HepG2 (cell line): ENCODE data around the gene TMIGD3. TPM values are rescaled to one million over a fixed set of nuclear protein-coding genes. Genes with fewer than 3 reads are reported as not detected.
A peak's percentile ranks its signal among the peaks of the same experiment; 100 is the strongest.

Experiments used
- ATAC-seq: fragments of 200-7000 bp; cut with Tn5 transposase; 3 replicates; pipeline ENCODE4 v1.9.1; 2020; ENCODE audit warnings: mild to moderate bottlenecking, moderate library complexity
- BruUV-seq: library from RNA; stranded (reverse); fragments of 400-500 nt; replicated peaks from 2 replicates; lab custom pipeline; 2021; lab: Mats Ljungman, UMichigan
- CTCF ChIA-PET: fragments of 300-600 bp; formaldehyde crosslinking; extraction: SDS; loops from one replicate; lab custom pipeline; 2021; ENCODE audit warnings: low total read pairs, inconsistent platforms, low intra/inter-chr PET ratio; lab: Yijun Ruan, JAX
- POLR2A ChIA-PET: fragments of 350-600 bp; sonication (Branson Sonifier 250); formaldehyde crosslinking; loops from one replicate; lab custom pipeline; 2020; ENCODE audit warnings: antibody characterized with exemption, inconsistent platforms; lab: Yijun Ruan, JAX
- DNase-seq: peaks from one replicate; pipeline ENCODE4 v3.0.0-alpha.2; 2015; ENCODE audit warnings: low spot score
- FAIRE-seq: peaks from 3 replicates; lab custom pipeline; 2011; peaks lifted over from hg19 to GRCh38; lab: Jason Lieb, UNC
- H2AFZ ChIP-seq: one replicate; pipeline ENCODE4 v1.6.1; 2011; ENCODE audit warnings: low read length, inconsistent platforms
- H3K27ac ChIP-seq: fragments of 300-600 bp; 3 replicates; pipeline ENCODE4 v1.8.0; 2011; ENCODE audit warnings: mixed run types, mild to moderate bottlenecking, mixed read lengths, low read length, inconsistent platforms; ENCODE audit not compliant: insufficient read depth; ENCODE audit errors: extremely low read length
- H3K27me3 ChIP-seq, 2 experiments: fragments of 200-600 bp in 1 of 2; 2 replicates in 1 of 2; 3 replicates in 1 of 2; pipeline versions ENCODE4 v1.6.0 to v1.8.0; 2011; ENCODE audit warnings: low read length in 2 of 2, mild to moderate bottlenecking in 2 of 2, moderate library complexity in 2 of 2, inconsistent platforms in 1 of 2; ENCODE audit not compliant: insufficient read depth in 2 of 2, control insufficient read depth in 1 of 2
- H3K36me3 ChIP-seq, 2 experiments: fragments of 200-600 bp in 1 of 2; replicated peaks in 1 of 2; 2 replicates in 1 of 2; 3 replicates in 1 of 2; pipeline versions ENCODE4 v1.5.1 to v1.8.0; 2011; ENCODE audit warnings: low read length in 2 of 2, inconsistent platforms in 1 of 2; ENCODE audit not compliant: insufficient read depth in 2 of 2, control insufficient read depth in 1 of 2
- H3K4me1 ChIP-seq: 2 replicates; pipeline ENCODE4 v1.5.1; 2012; ENCODE audit warnings: low read length, inconsistent platforms; ENCODE audit not compliant: insufficient read depth
- H3K4me2 ChIP-seq: 2 replicates; pipeline ENCODE4 v1.6.0; 2011; ENCODE audit warnings: low read depth, low read length, inconsistent platforms
- H3K4me3 ChIP-seq, 3 experiments: fragments of 200-600 bp in 1 of 3; sonication (generic), shearing (Covaris generic) in 1 of 3; replicated peaks in 1 of 3; 2 replicates each; pipeline ENCODE4 v1.5.1; 2011 to 2016; ENCODE audit warnings: low read length in 3 of 3, inconsistent platforms in 2 of 3, low read depth in 2 of 3, mild to moderate bottlenecking in 2 of 3, control low read depth in 1 of 3, mixed read lengths in 1 of 3; ENCODE audit not compliant: insufficient read depth in 1 of 3
- H3K79me2 ChIP-seq: one replicate; pipeline ENCODE4 v1.6.1; 2011; ENCODE audit warnings: low read length, inconsistent platforms; ENCODE audit not compliant: insufficient read depth
- H3K9ac ChIP-seq: 2 replicates; pipeline ENCODE4 v1.6.0; 2011; ENCODE audit warnings: mild to moderate bottlenecking, low read depth, low read length, inconsistent platforms; ENCODE audit not compliant: insufficient read depth
- H3K9me3 ChIP-seq: 2 replicates; pipeline ENCODE4 v1.5.1; 2012; ENCODE audit warnings: mild to moderate bottlenecking, low read length
- H4K20me1 ChIP-seq: 2 replicates; pipeline ENCODE4 v1.6.0; 2011; ENCODE audit warnings: inconsistent platforms, mild to moderate bottlenecking, low read length, moderate library complexity; ENCODE audit not compliant: insufficient read depth
- ARNT ChIP-seq: fragments of 450-650 bp; IDR thresholded peaks from 2 replicates; pipeline ENCODE4 v1.6.1; 2017
- FOSL2 ChIP-seq: sonication (generic); formaldehyde crosslinking; IDR thresholded peaks from 2 replicates; pipeline ENCODE4 v1.4.0; 2020; ENCODE audit warnings: missing genetic modification reagents
- MLLT10 ChIP-seq: sonication (generic); formaldehyde crosslinking; IDR thresholded peaks from 2 replicates; pipeline ENCODE4 v1.4.0; 2020; ENCODE audit warnings: missing genetic modification reagents
- NR1H2 ChIP-seq: sonication (generic); formaldehyde crosslinking; IDR thresholded peaks from 2 replicates; pipeline ENCODE4 v1.8.1; 2022; ENCODE audit warnings: low read depth, missing genetic modification reagents, borderline replicate concordance
- THAP7 ChIP-seq: sonication (generic); formaldehyde crosslinking; IDR thresholded peaks from 2 replicates; pipeline ENCODE4 v1.8.1; 2023; ENCODE audit warnings: mild to moderate bottlenecking, missing genetic modification reagents
- ZBTB40 ChIP-seq, 2 experiments: fragments of 450-650 bp in 1 of 2; sonication (generic) in 1 of 2; formaldehyde crosslinking in 1 of 2; IDR thresholded peaks; 2 replicates each; pipeline versions ENCODE4 v1.6.1 to v1.8.0; 2016 to 2022; ENCODE audit warnings: antibody characterized with exemption in 1 of 2, mild to moderate bottlenecking in 1 of 2, missing genetic modification reagents in 1 of 2
- ZNF329 ChIP-seq: sonication (generic); formaldehyde crosslinking; IDR thresholded peaks from 2 replicates; pipeline ENCODE4 v1.9.0; 2021; ENCODE audit warnings: low read depth, mild to moderate bottlenecking, missing genetic modification reagents
- ZSCAN22 ChIP-seq: sonication (generic); formaldehyde crosslinking; IDR thresholded peaks from 2 replicates; pipeline ENCODE4 v1.4.0; 2020; ENCODE audit warnings: mild to moderate bottlenecking, missing genetic modification reagents
- WGBS: methylation state at CpG from one replicate; pipeline ENCODE4 v1.1.6; 2017; ENCODE audit warnings: low lambda C conversion rate; 5-methylcytosine and 5-hydroxymethylcytosine counted together
- in situ Hi-C: cut with HindIII; loops from 2 replicates; pipeline ENCODE4 v1.10.0; 2017; ENCODE audit warnings: low pct_unique_long_range_greater_than_20kb; ENCODE audit not compliant: extremely low pct_ligation_motif_present
- intact Hi-C: fragments of 100-400 bp; cut with micrococcal nuclease; formaldehyde crosslinking; loops from one replicate; pipeline ENCODE4 v1.10.0; 2022; ENCODE audit not compliant: unreplicated experiment
- polyA plus RNA-seq, 8 experiments: library from polyadenylated mRNA; depleted of rRNA in 3 of 8; stranded (reverse) in 7 of 8; unstranded in 1 of 8; fragments of >200 nt; fragmentation: Illumina TruSeq in 4 of 8; extraction: Trizol in 4 of 8; gene quantifications; 2 replicates each; pipeline versions ENCODE4 v1.2.1 to v1.2.3, GENCODE V29; 2011 to 2016; ENCODE audit warnings: low read depth in 4 of 8, missing spikeins in 1 of 8, mixed read lengths in 1 of 8; ENCODE audit not compliant: insufficient read depth in 1 of 8
- total RNA-seq, 5 experiments: library from RNA; depleted of rRNA; stranded (reverse); fragments of >200 nt; fragmentation: Illumina TruSeq; extraction: Trizol; gene quantifications; 2 replicates each; pipeline ENCODE4 v1.2.3, GENCODE V29; 2016; ENCODE audit warnings: low read depth in 1 of 5

Gene TMIGD3
- total and polyA plus RNA-seq, 2 of the 13 experiments (the other 11 are each of a cell fraction or from before 2014, with no cell fraction given) = not detected

- Histone ChIP-seq H2AFZ (no peak overlapping the region), H3K4me1 (peaks cover 26% of the 10 kb centered on the region), H3K27me3 (no peaks in the 10 kb centered on the region), H3K36me3 (no peaks in the 10 kb centered on the region), H3K9me3 (no peaks in the 10 kb centered on the region), H3K27ac (no peak overlapping the region), H3K4me3 (no peak overlapping the region), H3K9ac (no peak overlapping the region), H4K20me1 (no peaks in the 10 kb centered on the region), H3K79me2 (no peaks in the 10 kb centered on the region), H3K4me2 (no peak overlapping the region)
- no peak for FAIRE-seq
- ChIA-PET POLR2A (interaction anchor here (1.0 kb wide), 1 partner anchor 17 kb away, joined by 3 read pairs; no protein-coding TSS in a partner anchor), CTCF (no interaction called here)
- no TSS peak for BruUV-seq
- no peak for TF ChIP-seq ZNF329 (CRISPR knock-in tag)
- 91% methylated on average over 14 of the region's 14 CpGs for WGBS
- no peak for DNase-seq
- no peak for ATAC-seq
- in situ Hi-C loops = no loop called here
- intact Hi-C loops = no loop called here
Measured at GRCh38 chr1:111542187-111542586, 38.8 kb upstream of the TMIGD3 start.

GRCh38 chr1:111541721-111542120 lies 38.3 kb upstream of the TMIGD3 start:
- BruUV-seq = no TSS peak
- POLR2A ChIA-PET = interaction anchor here (1.0 kb wide), 1 partner anchor 18 kb away, joined by 3 read pairs; no protein-coding TSS in a partner anchor
- Histone ChIP-seq H3K9me3 (no peaks in the 10 kb centered on the region), H3K36me3 (no peaks in the 10 kb centered on the region), H3K27me3 (no peaks in the 10 kb centered on the region), H2AFZ (no peak overlapping the region), H3K4me2 (no peak overlapping the region), H4K20me1 (no peaks in the 10 kb centered on the region), H3K79me2 (no peaks in the 10 kb centered on the region), H3K9ac (no peak overlapping the region), H3K4me3 (no peak overlapping the region), H3K4me1 (peaks cover 31% of the 10 kb centered on the region), H3K27ac (no peak overlapping the region)
- FAIRE-seq = no peak
- in situ Hi-C loops = no loop called here
- TF ChIP-seq MLLT10 (CRISPR knock-in tag) = no peak
- TF ChIP-seq ARNT = no peak
- TF ChIP-seq NR1H2 (CRISPR knock-in tag) = no peak
- TF ChIP-seq ZSCAN22 (CRISPR knock-in tag) = no peak
- TF ChIP-seq ZBTB40 (IDR thresholded peaks at IDR 0.05) = no peak
- TF ChIP-seq ZBTB40 (CRISPR knock-in tag; IDR thresholded peaks at IDR 0.05) = no peak
- TF ChIP-seq FOSL2 = 0 out of 2 replicates have a peak, but pooled peaks have one; percentile 17
- TF ChIP-seq THAP7 (CRISPR knock-in tag) = no peak
- intact Hi-C loops = no loop called here
- ATAC-seq = no peak
- CTCF ChIA-PET = no interaction called here
- DNase-seq = peak; percentile 48
- WGBS = 92% methylated on average over 4 of the region's 4 CpGs
